Astrocyte of the cerebellum (primary cell): ENCODE data around the gene MBTD1.

Source experiments
- DNase-seq: peaks from one replicate; pipeline ENCODE4 v3.0.0-alpha.2; 2011; ENCODE audit warnings: low read depth
- H3K4me3 ChIP-seq: 2 replicates; pipeline ENCODE4 v1.5.1; 2011; ENCODE audit warnings: mild to moderate bottlenecking, low read depth, low read length, moderate library complexity
- in situ Hi-C: cut with HindIII; loops from 2 replicates; pipeline ENCODE4 v1.10.0; 2017; ENCODE audit warnings: low sequenced_read_pairs
- TF ChIP-seq, protein P1 (sequence below): IDR thresholded peaks from 2 replicates; pipeline ENCODE4 v1.5.1; 2012; ENCODE audit warnings: low read length, low read depth, moderate library complexity, mild to moderate bottlenecking; ENCODE audit errors: missing control alignments

The MBTD1 gene

DNA sequence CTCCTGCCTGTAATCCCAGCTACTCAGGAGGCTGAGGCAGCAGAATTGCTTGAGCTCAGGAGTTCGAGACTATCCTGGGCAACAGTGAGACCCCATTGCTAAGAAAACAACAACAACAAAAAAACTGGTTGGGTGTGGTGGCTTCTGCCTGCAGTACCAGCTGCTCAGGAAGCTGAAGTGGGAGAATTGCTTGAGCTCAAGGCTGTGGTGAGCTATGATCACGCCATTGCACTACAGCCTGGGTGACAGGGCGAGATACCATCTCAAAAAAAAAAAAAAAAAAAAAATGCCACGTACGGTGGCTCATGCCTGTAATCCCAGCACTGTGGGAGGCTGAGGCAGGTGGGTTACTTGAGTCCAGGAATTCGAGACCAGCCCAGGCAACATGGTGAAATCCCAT is 59.6 kb downstream of the MBTD1 start:
- in situ Hi-C loops: no loop called here
- H3K4me3 ChIP-seq: no peak overlapping the region
- no peak for DNase-seq
- TF ChIP-seq, protein P1, sequence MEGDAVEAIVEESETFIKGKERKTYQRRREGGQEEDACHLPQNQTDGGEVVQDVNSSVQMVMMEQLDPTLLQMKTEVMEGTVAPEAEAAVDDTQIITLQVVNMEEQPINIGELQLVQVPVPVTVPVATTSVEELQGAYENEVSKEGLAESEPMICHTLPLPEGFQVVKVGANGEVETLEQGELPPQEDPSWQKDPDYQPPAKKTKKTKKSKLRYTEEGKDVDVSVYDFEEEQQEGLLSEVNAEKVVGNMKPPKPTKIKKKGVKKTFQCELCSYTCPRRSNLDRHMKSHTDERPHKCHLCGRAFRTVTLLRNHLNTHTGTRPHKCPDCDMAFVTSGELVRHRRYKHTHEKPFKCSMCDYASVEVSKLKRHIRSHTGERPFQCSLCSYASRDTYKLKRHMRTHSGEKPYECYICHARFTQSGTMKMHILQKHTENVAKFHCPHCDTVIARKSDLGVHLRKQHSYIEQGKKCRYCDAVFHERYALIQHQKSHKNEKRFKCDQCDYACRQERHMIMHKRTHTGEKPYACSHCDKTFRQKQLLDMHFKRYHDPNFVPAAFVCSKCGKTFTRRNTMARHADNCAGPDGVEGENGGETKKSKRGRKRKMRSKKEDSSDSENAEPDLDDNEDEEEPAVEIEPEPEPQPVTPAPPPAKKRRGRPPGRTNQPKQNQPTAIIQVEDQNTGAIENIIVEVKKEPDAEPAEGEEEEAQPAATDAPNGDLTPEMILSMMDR: no peak

DNA sequence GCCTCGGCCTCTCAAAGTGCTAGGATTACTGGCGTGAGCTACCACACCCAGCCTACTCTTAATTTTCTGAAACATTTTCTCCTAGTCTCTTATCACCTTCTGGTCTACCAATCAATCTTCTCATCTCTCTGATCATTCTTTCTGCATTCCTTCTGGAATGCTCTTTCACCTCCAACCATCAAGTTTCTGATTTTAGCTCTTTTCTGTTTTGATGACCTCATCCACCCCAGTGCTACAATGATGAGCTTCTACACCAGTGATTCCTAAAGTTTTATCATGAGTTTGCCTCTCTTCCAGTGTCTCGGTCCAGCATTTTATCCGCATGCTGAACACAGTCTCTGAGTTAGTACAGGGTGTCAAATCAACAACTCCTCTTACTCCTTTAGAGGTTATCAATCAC is 62.1 kb downstream of the MBTD1 start:
- TF ChIP-seq, protein P1: no peak
- in situ Hi-C loops: no loop called here
- DNase-seq: no peak
- no peak overlapping the region for H3K4me3 ChIP-seq

DNA sequence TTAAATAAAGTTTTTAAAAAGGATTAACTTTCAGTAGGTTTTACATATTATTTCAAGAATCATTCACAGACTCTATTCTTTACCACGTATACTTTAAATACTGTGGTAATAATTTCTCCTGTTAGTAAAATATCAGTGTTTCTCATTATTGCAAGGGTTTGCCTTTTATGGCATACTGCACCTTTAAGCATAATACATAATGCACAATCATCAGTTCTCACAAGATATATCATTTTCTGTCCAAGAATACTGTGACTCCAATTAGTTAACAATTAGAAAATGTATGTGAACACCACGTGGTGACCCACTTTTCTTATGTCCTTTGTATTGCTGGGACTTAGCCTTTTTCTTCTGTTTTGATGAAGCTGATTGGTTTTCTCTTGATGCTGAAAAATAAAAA is 68.0 kb downstream of the MBTD1 start:
- TF ChIP-seq, protein P1: no peak
- in situ Hi-C loops: no loop called here
- no peak for DNase-seq
- H3K4me3 ChIP-seq: no peak overlapping the region

DNA sequence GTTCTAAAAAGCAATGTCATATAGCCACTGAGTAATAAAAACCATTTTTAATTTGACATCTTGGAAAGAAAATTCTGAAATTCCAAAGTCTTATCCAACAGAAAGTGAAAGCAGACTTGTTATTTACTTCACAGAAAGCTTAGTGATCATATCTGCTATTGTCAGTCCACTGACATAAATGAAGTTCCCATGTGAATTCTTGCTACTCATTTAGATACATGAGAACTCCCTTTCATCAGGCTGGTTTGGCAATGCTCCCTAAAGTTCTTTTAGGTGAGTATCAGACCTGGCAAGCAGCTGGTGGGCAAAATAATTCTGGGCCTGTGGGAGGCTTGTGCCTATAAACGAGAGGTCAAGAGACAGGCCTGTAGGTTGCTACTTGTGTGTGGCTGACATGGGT is 70.2 kb downstream of the MBTD1 start:
- no peak overlapping the region for H3K4me3 ChIP-seq
- in situ Hi-C loops: no loop called here
- DNase-seq: no peak
- TF ChIP-seq, protein P1: no peak

DNA sequence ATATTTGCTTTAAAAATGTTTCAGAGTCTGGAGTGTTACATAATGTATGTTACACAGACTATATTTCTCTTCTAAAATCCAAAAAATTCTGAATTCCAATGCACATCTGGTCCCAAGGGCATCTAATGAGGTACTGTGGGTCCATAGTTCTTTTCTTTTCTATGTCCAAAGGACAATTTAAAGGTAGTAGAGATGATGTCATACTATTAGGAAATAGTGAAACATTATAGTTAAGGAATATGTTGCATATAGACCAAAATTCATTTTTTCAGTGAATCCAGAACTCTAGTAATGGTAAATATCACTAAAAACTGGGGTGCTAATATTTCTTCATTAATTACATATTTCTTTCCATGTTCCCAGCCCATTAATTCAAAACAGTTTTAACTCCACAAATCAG is 70.7 kb downstream of the MBTD1 start:
- H3K4me3 ChIP-seq: no peak overlapping the region
- no peak for DNase-seq
- in situ Hi-C loops: no loop called here
- TF ChIP-seq, protein P1: no peak

DNA sequence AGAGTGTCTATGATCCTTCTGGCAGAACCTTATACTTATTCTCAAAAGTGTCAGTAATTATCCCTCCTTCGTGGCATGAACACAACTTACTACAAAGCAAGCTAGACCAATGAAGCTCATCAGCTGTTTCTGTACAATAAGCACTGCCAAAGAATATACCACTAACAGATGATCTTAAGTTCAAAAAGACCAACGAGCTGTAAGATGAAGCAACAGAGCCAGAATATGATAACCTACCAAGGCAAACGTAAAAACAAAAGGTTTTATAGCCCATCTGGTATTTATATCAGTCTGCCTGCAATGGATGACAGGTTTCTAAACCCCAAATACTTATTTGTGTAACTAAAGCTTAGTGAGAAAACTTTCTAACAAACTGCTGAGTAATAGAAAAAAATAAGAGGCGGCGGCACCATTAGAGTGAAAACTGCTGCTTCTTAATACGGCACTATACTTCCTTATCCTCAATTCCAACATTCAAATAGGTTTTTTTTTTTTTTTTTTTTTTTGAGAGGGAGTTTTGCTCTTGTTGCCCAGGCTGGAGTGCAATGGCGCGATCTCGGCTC is 71.5 kb downstream of the MBTD1 start:
- in situ Hi-C loops: no loop called here
- DNase-seq: no peak

More for the DNA sequence above, 71.5 kb downstream of the MBTD1 start:
- TF ChIP-seq, protein P1: no peak
- no peak overlapping the region for H3K4me3 ChIP-seq
